Urinary bladder (tissue), 4 donors: ENCODE measurements around the gene H6PD. TPM values are rescaled to one million over a fixed set of nuclear protein-coding genes. Genes with fewer than 3 reads are reported as not detected.

Experiments used
- DNase-seq: peaks from one replicate; pipeline ENCODE4 v3.0.0-alpha.2; 2015; ENCODE audit errors: extremely low spot score
- H3K27ac ChIP-seq: one replicate; pipeline ENCODE4 v1.5.1; 2013; ENCODE audit warnings: low read depth, mild to moderate bottlenecking, moderate library complexity
- H3K36me3 ChIP-seq: one replicate; pipeline ENCODE4 v1.6.1; 2013; ENCODE audit warnings: mild to moderate bottlenecking, moderate library complexity; ENCODE audit not compliant: insufficient read depth
- H3K4me1 ChIP-seq: one replicate; pipeline ENCODE4 v1.6.1; 2013; ENCODE audit warnings: mild to moderate bottlenecking, moderate library complexity; ENCODE audit not compliant: insufficient read depth
- H3K4me3 ChIP-seq: one replicate; pipeline ENCODE4 v1.5.1; 2013; ENCODE audit warnings: low read depth, low read length
- WGBS: extraction: QIAGEN DNeasy Blood & Tissue Kit; methylation state at CpG from one replicate; pipeline ENCODE4 v1.1.7; 2013; 5-methylcytosine and 5-hydroxymethylcytosine counted together
- polyA plus RNA-seq: library from polyadenylated mRNA; stranded (reverse); fragments of 200-250 nt; gene quantifications from one replicate; pipeline ENCODE4 v1.2.3, GENCODE V29; 2013
- total RNA-seq: library from RNA; depleted of rRNA; stranded (reverse); fragments of >200 nt; gene quantifications from one replicate; pipeline ENCODE4 v1.2.3, GENCODE V29; 2014
- donor health status: healthy with polysubstance abuse.
- donor health status: healthy.

The H6PD gene
- total and polyA plus RNA-seq, 2 donors = 26.6 to 32.6 TPM

DNA sequence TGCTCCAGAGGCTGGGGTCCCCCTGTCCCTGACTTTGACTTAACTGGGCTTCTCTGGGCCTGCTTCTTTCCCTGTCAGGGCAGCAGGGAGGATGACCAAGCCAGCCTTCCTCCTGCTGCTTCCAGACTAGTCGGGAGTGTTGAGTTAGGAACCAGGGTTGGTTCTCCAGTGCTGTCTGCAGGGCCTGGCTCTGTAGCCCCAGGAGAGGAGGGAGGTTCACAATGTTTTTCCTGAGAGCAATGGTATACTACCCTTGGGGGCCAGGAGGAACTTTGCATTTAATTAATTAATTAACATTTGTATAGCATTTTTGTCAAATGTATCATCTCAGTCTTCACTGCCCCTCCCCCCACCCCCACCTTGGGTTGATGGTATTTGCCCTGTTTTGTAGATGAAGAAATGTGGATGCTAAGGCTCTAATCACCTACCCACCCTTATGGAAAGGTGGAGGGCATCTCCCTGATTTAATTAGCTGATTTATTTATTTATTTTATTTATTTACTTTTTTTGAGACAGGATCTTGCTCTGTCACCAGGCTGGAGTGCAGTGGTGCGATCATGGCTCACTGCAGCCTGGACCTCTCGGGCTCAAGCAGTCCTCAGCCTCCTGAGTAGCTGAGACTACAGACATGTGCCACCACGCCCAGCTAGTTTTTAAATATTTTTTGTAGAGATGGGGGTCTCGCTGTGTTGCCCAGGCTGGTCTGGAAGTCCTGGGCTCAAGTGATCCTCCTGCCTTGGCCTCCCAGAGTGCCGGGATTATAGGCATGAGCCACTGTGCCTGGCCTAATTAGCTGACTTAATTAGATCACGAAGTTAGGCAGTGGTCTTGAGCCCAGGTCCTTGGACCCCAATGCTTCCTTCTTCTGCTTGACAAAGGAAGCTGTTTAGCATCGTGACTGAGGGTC is 6.6 kb downstream of the H6PD start:
- 94% methylated on average over 8 of the region's 8 CpGs for WGBS
- Histone ChIP-seq H3K36me3 (no peaks in the 10 kb centered on the region), H3K4me1 (peaks cover 4% of the 10 kb centered on the region), H3K4me3 (no peak overlapping the region), H3K27ac (peak overlapping the region; percentile 74)
- no peak for DNase-seq

DNA sequence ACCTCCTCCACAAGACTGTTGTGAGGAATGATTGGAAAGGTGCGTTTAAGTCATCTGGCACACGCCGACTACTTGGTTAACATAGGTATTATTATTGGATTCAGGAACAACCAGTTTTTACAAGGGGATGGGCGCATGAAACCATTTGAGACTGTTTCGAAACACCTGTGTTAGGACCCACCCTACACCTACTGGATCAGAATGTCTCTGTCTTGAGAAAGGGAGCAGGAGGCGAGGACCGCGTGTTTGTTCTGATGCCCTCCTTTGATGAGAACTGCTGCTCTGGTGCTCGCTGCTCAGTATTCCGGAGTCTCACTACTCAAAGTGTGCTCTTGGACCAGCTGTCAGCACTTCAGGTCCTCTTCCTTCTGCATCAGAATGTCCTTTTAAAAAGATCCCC is 7.3 kb downstream of the H6PD start:
- Histone ChIP-seq H3K4me1 (peaks cover 4% of the 10 kb centered on the region), H3K4me3 (no peak overlapping the region), H3K27ac (peak overlapping the region; percentile 74), H3K36me3 (no peaks in the 10 kb centered on the region)
- no peak for DNase-seq
- WGBS = 88% methylated on average over 10 of the region's 10 CpGs

DNA sequence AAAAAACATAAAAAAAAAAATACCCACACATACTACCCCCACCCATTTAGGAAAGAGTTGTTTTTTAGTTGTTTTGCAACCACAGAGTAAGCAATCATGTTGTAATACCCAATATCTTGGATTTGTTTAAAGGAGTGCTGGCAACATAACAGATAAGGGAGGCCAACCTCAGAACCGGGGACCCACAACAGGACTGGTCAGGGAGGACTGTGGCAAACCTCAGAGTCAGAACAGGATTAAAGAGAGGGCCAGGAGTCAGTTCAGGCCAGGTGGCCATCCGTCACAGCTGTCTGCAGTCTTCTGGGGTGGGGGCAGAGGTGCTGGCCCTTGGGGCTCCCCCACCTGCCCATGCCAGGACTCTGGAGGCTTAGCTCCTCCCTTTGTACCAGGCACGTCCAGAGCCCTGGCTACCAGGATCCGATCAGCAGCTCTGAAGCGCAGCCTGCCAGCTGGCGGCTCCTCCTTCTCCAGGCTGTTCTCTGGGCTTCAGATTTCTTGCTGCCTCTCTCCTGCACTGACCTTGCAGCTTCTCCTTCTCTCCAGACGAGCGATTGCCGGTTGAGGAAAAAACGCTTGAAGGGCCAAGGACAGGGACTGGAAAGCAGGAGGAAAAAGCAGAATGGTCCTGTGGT is 7.9 kb downstream of the H6PD start:
- WGBS = 37% methylated on average over 10 of the region's 10 CpGs
- Histone ChIP-seq H3K4me1 (peaks cover 4% of the 10 kb centered on the region), H3K36me3 (no peaks in the 10 kb centered on the region), H3K4me3 (no peak overlapping the region), H3K27ac (peak overlapping the region; percentile 55)
- no peak for DNase-seq

DNA sequence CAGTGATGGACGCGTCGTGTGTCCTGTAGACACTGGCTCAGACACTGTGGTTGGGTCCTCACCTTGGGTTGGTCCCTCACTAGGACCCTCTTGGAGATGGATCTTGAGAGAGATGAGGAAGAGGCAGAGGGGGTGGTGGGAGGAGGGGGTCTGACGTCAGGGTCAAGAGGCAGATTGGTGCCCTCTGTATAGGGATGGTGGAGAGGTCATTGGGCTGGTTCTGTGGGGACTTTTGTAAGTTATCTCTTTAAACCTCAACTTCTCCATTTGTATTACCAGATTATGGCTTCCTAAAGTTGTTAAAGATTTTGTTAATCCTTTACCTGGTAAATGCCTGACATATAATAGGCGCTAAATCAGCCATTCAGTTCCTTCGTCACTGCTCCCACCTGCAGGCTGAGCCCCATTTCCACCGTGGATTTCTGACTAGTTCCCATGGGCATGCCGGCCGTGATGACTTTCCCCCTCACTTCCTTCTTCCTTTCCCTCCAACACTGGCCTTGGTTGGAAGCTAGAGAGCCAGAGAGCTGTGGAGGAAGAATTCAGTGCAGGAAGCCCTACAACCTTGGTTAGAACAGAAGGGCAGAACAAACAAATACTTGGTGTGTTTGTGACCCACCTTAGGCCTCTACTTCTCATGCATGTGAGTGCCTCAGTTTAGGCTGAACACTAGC is 8.6 kb downstream of the H6PD start:
- Histone ChIP-seq H3K4me1 (peaks cover 4% of the 10 kb centered on the region), H3K4me3 (no peak overlapping the region), H3K36me3 (no peaks in the 10 kb centered on the region), H3K27ac (peak overlapping the region; percentile 55)
- no peak for DNase-seq
- WGBS = 85% methylated on average over 9 of the region's 9 CpGs

DNA sequence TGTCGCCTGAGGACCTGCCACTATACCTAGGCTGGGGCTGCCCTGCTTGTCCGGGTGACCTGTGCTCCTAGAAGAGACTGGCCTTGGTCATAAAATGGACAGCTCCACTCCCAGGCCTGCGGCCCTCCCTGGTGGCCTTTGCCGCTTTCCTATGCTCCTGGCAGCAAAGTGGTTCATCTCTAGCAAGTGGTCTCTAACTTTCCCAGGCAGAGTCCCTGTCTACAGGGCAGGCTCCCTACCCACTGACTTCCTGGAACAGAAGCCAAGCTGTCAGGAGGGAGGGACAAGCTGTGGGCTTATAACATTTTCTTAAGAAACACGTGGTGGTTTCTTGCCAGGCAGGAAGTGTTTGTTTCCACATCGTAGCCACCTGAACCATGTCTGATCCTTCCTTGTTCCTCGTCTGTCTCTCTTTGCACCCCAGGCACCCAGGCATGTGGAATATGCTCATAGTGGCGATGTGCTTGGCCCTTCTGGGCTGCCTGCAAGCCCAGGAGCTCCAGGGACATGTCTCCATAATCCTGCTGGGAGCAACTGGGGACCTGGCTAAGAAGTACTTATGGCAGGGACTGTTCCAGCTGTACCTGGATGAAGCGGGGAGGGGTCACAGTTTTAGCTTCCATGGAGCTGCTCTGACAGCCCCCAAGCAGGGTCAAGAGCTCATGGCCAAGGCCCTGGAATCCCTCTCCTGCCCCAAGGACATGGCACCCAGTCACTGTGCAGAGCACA is 10.1 kb downstream of the H6PD start:
- Histone ChIP-seq H3K4me3 (no peak overlapping the region), H3K36me3 (no peaks in the 10 kb centered on the region), H3K27ac (no peak overlapping the region), H3K4me1 (peaks cover 3% of the 10 kb centered on the region)
- DNase-seq = no peak
- WGBS = 76% methylated on average over 9 of the region's 9 CpGs

DNA sequence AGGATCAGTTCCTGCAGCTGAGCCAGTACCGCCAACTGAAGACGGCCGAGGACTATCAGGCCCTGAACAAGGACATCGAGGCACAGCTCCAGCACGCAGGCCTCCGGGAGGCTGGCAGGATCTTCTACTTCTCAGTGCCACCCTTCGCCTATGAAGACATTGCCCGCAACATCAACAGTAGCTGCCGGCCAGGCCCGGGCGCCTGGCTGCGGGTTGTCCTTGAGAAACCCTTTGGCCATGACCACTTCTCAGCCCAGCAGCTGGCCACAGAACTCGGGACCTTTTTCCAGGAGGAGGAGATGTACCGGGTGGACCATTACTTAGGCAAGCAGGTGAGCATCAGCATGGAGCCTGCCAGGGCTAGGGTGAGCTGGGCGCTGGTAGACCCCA is 10.7 kb downstream of the H6PD start:
- WGBS = 95% methylated on average over 15 of the region's 15 CpGs
- Histone ChIP-seq H3K4me1 (peaks cover 3% of the 10 kb centered on the region), H3K4me3 (no peak overlapping the region), H3K36me3 (no peaks in the 10 kb centered on the region), H3K27ac (no peak overlapping the region)
- no peak for DNase-seq

DNA sequence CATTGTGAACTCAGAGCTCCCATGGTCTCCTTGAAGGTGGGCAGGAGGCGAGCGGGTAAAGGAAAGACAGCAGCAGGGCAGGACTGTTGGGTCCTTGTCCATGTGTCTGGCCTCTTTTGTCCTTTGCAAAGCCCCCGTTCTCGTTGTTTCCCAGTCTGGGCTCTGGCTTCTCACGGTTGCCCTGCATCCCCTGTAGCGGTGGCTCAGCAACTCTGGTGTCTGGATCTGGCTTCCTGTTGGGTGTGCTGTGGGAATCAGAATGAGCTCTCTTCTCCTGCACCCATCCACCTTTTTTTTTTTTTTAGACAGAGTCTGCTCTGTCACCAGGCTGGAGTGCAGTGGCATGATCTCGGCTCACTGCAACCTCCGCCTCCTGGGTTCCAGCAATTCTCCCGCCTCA is 11.1 kb downstream of the H6PD start:
- Histone ChIP-seq H3K27ac (no peak overlapping the region), H3K36me3 (no peaks in the 10 kb centered on the region), H3K4me1 (peaks cover 3% of the 10 kb centered on the region), H3K4me3 (no peak overlapping the region)
- 98% methylated on average over 9 of the region's 9 CpGs for WGBS
- DNase-seq = no peak

DNA sequence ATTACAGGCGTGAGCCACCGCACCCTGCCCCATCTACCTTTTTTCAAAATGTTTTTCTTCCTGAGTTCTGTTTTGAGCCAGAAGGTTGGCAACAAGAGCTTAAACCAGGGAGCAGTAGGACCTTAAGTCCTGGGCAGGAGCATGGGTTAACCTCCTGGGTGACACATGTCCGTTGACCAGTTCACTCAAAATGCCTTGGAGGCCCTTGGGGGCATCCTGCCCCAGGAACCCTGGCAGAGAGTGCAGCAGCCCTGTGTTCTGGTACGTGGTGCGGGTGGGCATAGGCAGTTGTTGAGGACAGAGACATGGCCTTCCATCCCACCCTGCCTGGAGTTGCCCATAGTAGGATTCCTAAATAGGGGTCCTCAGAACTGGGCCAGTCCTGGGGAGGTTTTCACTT is 11.6 kb downstream of the H6PD start:
- Histone ChIP-seq H3K36me3 (no peaks in the 10 kb centered on the region), H3K4me3 (no peak overlapping the region), H3K4me1 (no peaks in the 10 kb centered on the region), H3K27ac (no peak overlapping the region)
- no peak for DNase-seq
- 98% methylated on average over 5 of the region's 5 CpGs for WGBS

DNA sequence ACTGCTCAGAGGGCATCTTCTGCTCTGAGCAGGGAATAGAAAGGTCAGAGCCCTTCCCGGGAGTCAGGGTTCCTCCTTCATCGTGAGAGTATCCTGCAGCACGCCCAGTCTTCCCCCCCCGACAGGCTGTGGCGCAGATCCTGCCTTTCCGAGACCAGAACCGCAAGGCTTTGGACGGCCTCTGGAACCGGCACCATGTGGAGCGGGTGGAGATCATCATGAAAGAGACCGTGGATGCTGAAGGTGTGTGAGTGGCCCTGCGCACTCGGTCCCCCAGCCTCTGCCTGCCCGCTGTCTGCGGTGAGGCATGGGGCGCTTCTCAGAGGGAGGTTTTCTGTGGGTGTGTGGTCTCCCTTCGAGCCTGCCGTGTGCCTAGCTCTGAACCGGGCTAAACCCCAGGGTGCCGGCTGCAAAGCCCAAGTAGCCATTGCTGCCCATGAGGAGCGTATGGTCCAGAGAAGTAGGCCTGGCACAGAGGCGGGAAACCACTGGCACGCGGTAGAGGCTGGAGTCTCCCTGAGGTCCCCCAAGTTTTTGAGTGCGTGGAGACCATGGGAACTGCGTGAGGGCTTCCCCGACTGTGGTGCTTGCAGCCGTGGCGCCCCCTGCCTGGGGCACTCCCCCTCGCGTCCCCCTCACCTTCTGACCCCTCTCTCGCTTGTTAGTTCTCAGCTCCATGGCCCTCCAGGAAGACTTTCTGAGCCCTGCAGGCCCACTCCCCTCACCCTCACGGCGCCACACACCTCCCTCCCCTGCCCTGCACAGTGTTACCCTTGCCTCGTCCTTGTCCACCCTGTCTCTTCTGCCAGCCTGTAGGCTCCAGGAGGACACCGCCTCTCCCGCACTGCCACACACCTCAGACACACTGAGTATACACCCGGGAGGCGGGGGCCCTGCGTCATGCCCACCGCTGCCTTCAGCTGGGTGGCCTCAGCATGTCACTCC is 12.5 kb downstream of the H6PD start:
- DNase-seq = no peak
- 90% methylated on average over 41 of the region's 41 CpGs for WGBS
- Histone ChIP-seq H3K36me3 (no peaks in the 10 kb centered on the region), H3K27ac (no peak overlapping the region), H3K4me1 (no peaks in the 10 kb centered on the region), H3K4me3 (no peak overlapping the region)

DNA sequence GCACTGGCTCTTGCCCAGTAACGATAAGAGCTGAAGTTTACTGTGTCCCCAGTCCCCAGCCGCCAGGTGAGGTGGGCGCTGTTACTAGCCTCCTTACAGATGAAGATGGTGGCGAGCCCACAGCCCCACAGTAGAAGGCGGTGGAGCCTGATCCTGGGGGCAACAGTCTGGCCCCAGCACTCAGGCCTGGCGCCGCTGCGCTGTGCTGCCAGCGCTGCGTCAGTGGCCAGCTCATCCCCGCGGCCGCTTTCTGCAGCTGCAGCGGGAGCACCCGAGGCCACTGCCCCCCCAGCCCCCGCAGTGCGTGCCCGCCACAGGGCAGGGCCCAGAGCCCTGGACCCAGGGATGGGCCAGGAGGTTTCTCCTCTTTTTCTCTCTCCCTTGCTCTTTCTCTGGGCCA is 13.3 kb downstream of the H6PD start:
- H3K36me3 ChIP-seq = no peaks in the 10 kb centered on the region
- no peak overlapping the region for H3K4me3 ChIP-seq
- WGBS = 92% methylated on average over 18 of the region's 18 CpGs
- no peak overlapping the region for H3K27ac ChIP-seq
- DNase-seq = no peak
- no peaks in the 10 kb centered on the region for H3K4me1 ChIP-seq

DNA sequence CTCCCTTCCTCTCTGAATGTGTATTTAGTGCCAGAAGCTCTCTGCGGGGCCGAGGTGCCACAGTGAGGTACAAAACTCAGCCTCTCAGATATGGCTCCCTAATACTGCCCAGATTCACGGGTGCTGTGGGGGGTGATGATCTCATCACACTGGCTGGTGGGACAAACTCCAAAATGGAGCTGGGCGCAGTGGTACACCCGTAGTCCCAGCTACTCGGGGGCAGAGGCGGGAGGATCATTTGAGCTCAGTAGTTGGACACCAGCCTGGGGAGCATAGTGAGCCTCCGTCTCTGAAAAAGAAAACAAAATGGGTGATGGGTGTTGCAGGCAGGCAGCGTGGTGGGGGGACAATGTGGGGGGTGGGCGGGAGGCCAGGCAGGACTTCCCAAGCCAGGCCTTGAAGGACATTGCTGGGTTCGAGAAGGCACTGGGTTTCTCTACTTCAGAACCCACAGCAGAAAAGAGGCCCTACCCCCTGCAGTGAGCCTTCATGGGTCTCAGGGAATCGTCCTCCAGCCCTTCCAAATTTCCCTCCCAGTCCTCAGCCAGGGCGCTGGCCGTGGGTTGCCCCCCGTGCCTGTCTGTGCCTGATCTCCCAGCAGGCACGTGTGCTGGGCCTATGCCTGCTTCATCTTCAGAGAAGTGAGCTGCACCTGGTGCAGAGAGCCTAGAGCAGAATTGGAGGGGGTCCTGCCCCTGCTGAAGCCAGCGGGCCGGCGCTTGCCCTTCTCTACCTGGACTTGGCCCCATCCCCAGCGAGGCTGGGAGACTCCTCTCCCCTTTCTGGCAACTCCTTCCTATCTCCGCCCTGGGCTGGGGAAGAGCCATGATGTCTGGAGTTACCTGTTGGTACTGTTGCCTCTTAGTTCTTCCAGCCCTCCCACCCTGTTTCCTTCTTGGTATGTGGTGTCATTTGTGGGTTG is 14.0 kb downstream of the H6PD start:
- Histone ChIP-seq H3K4me3 (no peak overlapping the region), H3K36me3 (no peaks in the 10 kb centered on the region), H3K27ac (no peak overlapping the region), H3K4me1 (no peaks in the 10 kb centered on the region)
- no peak for DNase-seq
- 87% methylated on average over 21 of the region's 21 CpGs for WGBS

DNA sequence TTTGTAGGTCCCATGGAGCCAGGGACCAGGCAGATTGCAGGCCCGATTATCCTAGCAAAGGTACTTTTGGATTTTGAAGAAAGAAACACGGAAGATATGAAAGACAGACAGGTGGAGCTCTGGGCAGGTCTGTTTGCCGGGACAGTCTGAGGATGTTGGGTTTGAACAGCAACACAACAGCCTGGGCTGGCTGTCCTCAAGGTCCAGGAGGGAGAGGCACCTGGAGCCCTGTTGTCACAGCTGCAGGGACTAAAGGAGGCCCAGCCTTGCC is 14.6 kb downstream of the H6PD start:
- Histone ChIP-seq H3K36me3 (no peaks in the 10 kb centered on the region), H3K4me3 (no peak overlapping the region)
- WGBS = 89% methylated on average over 3 of the region's 3 CpGs

More for the DNA sequence above, 14.6 kb downstream of the H6PD start:
- Histone ChIP-seq H3K27ac (no peak overlapping the region), H3K4me1 (no peaks in the 10 kb centered on the region)
- no peak for DNase-seq
